ENCODE measurements around the gene ABR.

DNA sequence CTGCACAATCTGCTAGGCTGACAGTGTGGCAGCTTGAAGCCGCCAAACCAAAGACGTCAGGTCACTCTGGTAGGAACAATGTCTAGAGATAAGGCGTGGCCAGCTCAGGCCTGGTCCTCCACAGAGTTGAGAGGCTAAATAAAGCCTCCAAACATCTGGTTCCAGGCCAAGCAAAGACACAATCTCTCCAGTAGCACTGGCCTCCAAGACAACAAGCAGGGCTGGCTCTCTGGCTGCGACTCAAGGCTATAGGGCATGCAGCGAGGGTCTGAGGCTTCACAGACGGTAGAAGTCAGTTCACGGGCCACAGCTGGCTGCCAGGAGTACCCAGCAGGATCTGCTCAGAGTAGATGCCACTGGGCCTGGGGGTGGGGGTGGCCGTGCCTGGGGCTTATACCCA is 75.6 kb downstream of the ABR start:
- TF ChIP-seq, protein P1, sequence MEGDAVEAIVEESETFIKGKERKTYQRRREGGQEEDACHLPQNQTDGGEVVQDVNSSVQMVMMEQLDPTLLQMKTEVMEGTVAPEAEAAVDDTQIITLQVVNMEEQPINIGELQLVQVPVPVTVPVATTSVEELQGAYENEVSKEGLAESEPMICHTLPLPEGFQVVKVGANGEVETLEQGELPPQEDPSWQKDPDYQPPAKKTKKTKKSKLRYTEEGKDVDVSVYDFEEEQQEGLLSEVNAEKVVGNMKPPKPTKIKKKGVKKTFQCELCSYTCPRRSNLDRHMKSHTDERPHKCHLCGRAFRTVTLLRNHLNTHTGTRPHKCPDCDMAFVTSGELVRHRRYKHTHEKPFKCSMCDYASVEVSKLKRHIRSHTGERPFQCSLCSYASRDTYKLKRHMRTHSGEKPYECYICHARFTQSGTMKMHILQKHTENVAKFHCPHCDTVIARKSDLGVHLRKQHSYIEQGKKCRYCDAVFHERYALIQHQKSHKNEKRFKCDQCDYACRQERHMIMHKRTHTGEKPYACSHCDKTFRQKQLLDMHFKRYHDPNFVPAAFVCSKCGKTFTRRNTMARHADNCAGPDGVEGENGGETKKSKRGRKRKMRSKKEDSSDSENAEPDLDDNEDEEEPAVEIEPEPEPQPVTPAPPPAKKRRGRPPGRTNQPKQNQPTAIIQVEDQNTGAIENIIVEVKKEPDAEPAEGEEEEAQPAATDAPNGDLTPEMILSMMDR (IDR thresholded peaks at IDR 0.05): no peak
- TF ChIP-seq POLR2AphosphoS5 (IDR thresholded peaks at IDR 0.05; ENCODE audit: low read depth, low read length): no peak
- TF ChIP-seq, protein P2, sequence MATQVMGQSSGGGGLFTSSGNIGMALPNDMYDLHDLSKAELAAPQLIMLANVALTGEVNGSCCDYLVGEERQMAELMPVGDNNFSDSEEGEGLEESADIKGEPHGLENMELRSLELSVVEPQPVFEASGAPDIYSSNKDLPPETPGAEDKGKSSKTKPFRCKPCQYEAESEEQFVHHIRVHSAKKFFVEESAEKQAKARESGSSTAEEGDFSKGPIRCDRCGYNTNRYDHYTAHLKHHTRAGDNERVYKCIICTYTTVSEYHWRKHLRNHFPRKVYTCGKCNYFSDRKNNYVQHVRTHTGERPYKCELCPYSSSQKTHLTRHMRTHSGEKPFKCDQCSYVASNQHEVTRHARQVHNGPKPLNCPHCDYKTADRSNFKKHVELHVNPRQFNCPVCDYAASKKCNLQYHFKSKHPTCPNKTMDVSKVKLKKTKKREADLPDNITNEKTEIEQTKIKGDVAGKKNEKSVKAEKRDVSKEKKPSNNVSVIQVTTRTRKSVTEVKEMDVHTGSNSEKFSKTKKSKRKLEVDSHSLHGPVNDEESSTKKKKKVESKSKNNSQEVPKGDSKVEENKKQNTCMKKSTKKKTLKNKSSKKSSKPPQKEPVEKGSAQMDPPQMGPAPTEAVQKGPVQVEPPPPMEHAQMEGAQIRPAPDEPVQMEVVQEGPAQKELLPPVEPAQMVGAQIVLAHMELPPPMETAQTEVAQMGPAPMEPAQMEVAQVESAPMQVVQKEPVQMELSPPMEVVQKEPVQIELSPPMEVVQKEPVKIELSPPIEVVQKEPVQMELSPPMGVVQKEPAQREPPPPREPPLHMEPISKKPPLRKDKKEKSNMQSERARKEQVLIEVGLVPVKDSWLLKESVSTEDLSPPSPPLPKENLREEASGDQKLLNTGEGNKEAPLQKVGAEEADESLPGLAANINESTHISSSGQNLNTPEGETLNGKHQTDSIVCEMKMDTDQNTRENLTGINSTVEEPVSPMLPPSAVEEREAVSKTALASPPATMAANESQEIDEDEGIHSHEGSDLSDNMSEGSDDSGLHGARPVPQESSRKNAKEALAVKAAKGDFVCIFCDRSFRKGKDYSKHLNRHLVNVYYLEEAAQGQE (IDR thresholded peaks at IDR 0.05; ENCODE audit: insufficient read depth in 1 of 2, low read depth in 2 of 2, low read length in 1 of 2): no peak
